ENCODE measurements around the gene ZNF423.

GRCh38 chr16:49653577-49653976 is 202.3 kb downstream of the ZNF423 start:
- no peak for TF ChIP-seq POLR2A (IDR thresholded peaks at IDR 0.05)
- TF ChIP-seq CTCF (IDR thresholded peaks at IDR 0.05), result no peak
